HL-60/S4 treated with retinoic acid at 250 ng/mL for 4 days and 3 days (cell line): ENCODE measurements around the gene RCAN3.
"Not testable (repeated sequence)": the region's sequence is repeated elsewhere in the genome, so short reads cannot be mapped to it uniquely, and the experiment has no call there.

ENCODE experiments used
- in situ Hi-C: fragments of 300-500 bp; cut with MboI; formaldehyde crosslinking; loops from 2 replicates; pipeline ENCODE4 v1.7.0; 2022; ENCODE audit warnings: low sequenced_read_pairs

RCAN3 gene

DNA sequence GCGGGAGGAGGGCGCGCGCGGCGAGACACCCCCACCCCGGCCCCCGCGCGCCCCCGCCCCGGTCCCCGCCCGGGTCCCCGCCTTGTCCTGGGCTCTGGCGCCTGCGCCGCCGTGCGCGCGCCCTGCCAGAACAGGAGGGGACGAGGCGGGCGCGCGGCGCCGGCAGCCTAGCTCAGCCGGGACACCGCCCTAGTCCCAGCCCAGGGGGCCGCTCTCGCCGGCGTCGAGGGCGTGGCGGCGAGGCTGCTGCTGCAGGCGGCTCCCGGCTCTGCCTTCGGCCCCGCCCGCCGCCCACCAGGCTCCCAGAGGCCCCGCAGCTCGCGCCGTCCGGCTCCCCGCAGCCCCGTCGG, at the start of gene RCAN3:
Gene RCAN3, plus strand, starts transcription at position 128 of the 350 bp plus-strand sequence. CDS start 11,537 bp downstream, outside the sequence.
- in situ Hi-C loops = no loop called here

- in situ Hi-C loops = no loop called here
Measured at GRCh38 chr1:24452922-24453485, 49.6 kb upstream of the RCAN3 start.

- in situ Hi-C loops = no loop called here
Measured at GRCh38 chr1:24454673-24455072, 48.0 kb upstream of the RCAN3 start.

GRCh38 chr1:24455272-24455671, 47.4 kb upstream of the RCAN3 start:
- in situ Hi-C loops = no loop called here

DNA sequence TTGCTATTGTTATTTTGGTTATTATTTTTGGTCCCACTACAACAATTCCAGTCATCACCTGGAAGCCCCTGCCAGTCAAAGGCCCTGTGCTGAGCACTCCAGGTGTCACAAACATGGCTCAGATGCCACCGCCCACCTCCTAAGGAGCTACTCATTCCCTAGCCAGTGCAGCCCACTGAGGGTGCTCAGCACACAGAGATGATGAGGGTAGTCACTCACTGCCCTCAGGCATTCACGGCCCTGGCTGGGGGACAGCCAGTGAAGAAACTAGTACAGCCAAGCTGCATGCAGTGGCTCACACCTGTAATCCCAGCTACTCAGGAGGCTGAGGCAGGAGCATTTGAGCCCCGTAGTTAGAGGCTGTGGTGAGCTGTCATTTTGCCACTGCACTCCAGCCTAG, 44.8 kb upstream of the RCAN3 start:
- in situ Hi-C loops = no loop called here

GRCh38 chr1:24459551-24460266, 42.9 kb upstream of the RCAN3 start:
- in situ Hi-C loops = no loop called here

DNA sequence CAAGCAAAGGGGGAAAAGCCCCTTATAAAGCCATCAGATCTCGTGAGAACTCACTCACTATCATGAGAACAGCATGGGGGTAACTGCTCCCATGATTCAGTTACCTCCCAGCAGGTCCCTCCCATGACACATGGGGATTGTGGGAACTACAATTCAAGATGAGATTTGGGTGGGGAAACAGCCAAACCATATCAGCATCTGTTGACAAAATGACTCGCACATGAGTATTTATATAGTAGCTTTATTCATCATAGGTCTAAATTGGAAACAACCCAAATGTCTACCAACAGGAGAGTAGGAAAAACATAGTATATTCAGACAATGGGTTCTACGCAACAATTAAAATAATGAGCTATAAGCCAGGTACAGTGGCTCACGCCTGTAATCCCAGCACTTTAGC, 40.5 kb upstream of the RCAN3 start:
- in situ Hi-C loops = not testable (repeated sequence)

DNA sequence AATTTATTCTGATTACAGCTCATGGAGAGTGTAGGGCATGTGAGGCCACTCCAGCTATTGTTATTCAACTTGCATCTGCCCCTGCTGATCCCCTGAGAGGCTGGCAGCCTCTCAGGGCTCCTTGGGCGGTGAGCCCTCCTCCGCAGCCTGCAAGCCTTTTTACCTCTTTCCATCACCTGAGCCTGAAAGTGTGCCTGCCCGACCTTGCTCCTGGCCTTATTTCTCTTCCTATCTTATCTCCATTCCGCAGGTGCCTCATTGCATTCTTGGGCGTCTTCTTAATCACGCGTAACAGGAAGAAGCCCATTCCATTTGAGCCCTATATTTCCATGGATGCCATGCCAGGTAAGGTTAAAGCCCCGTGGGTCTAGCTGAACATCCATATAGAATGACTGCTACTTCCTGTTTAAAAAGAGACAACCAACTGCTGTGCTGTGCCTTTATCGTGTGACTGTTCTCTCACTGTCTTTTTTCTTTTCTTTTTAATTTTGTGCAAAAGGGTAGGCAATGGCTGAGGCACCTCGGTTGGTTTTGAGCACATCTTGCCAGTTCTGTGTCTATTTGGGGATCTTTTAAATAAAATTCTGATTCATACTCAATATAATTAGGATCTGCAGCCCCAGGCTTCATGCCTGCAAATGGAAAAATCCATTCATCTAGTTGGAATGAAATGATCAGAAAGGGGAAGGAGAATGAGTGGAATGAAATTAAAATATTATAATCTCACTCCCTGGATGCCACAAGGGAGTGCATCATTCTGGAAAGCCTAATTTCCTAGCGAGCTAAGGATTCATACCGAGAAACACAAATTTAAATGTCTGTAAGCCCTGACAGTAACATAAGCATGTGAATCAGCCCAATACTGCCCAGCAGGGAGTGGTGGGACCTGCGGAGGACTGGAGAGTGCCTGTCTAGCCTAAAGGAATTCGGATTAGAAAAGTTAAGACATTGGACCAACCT, 38.6 kb upstream of the RCAN3 start:
- in situ Hi-C loops = no loop called here

- in situ Hi-C loops = no loop called here
Measured at GRCh38 chr1:24465099-24465498, 37.5 kb upstream of the RCAN3 start.

DNA sequence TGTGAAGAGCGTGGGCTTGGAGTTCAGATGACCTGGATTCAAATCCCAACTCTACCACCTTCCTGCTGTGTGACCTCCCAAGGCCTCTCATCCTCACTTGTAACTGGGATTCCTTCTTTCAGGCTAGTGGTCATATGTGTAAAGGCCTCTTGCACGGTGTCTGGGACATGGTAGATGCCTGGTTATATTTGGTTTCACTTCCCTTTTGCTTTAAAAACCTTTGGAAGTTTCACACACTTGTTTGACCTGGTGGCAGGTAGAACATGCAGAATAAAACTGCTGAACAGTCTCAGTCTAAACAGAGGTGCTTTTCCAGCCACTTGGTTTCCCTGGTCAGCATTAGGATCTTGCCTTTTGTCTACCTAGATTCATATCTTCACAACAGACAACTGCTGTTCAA, 37.0 kb upstream of the RCAN3 start:
- in situ Hi-C loops = no loop called here

GRCh38 chr1:24468685-24469316, 33.8 kb upstream of the RCAN3 start:
- in situ Hi-C loops = no loop called here

DNA sequence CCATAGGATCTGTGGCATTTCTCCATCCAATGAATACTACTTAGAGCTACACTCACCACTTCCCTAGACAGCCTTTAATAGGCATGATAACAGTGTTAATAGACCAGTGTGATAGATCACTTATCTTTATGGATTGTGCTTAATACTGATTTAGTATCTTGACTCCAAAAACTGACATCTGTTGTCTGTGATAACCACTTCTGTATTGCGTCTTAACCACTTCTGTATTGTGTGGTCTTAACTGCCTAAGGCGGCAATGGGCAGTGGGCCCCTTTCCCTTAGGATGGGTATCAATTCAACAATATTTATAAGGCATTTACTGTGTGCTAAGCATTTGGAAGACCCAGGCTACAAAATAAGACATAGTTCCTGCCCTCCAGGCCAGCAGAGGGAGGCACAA, 32.0 kb upstream of the RCAN3 start:
- in situ Hi-C loops = no loop called here

DNA sequence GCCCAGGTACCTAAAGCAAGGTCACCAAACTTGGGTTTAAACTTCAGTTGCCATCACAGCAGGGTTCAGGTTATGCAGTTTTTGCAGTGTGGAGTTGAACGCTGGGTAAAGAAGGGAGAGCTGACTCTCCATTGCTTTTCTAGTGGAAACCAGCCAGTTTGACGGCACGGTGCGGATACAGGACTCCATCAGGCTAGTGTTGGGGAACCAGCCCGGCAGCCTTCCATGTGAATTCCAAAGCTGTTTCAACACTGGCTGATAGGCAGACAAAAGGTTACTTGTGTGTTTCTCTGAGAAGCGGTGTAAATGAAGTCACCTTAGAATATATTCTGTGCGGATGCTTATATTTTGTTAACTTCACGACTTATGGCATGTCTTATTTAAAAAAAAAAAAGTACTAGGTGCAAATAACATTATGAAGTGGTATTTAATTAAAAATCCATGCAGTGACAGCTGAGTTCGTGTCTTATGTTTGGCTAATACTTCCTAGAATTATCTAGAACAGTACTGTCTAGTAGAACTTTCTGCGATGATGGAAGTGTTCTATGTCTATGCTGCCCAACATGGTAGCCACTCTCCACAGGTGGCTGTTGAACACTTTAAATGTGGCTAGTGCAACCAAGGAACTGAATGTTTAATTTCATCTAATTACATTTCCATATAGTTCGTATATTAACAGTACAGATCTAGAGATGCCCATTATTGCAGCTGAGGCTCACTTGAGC, 29.9 kb upstream of the RCAN3 start:
- in situ Hi-C loops = no loop called here

GRCh38 chr1:24474193-24474592, 28.4 kb upstream of the RCAN3 start:
- in situ Hi-C loops = no loop called here

GRCh38 chr1:24475700-24476099, 26.9 kb upstream of the RCAN3 start:
- in situ Hi-C loops = no loop called here

- in situ Hi-C loops = no loop called here
Measured at GRCh38 chr1:24476571-24476970, 26.1 kb upstream of the RCAN3 start.

- in situ Hi-C loops = no loop called here
Measured at GRCh38 chr1:24477309-24477708, 25.3 kb upstream of the RCAN3 start.

DNA sequence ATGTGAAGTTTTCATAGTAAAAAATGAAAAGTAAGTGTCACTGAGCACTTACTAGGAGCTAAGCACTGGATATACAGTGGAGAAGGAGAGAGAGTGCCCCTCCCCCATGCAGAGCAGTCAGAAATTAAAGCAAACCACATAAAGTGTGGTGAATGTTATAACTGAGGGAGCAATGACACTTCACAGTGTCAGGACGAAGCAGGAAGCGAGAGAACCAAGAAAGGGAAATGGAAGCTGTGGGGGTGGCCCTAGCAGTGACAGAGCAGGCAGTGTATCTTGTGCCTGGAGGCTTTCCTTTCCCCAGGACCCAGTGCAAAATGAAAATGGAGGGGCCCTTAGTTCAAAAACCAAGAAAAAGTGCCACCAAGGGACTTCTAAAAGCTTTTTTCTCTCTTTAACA, 21.5 kb upstream of the RCAN3 start:
- in situ Hi-C loops = no loop called here

DNA sequence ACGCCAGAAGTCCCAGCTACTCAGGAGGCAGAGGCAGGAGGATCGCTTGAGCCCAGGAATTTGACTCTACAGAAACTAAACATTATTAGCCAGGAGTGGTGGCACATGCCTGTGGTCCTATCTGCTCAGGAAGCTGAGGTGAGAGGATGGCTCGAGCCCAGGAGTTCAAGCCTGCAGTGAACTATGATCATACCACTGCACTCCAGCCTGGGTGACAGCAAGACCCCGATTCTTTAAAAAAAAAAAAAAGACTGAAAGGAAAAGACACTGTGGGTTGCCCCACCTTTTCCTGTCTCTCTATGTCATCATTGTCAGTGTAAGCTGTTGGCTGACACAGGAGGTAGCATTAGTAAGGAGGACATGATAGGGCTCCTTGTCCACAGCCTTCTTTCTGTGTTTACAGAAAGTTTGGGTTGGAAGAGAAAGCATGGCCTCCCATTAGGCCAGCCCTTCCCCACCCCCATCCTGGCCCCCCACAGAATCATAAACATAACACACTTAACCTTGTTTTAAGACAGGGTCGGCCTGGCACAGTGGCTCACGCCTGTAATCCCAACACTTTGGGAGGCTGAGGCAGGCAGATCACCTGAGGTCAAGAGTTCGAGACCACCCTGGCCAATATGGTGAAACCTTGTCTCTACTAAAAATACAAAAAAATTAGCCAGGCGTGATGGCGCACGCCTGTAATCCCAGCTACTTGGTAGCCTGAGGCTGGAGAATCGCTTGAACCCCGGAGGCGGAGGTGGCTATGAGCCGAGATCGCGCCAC, 20.6 kb upstream of the RCAN3 start:
- in situ Hi-C loops = no loop called here

GRCh38 chr1:24483441-24483840, 19.2 kb upstream of the RCAN3 start:
- in situ Hi-C loops = no loop called here
